Fibroblast of pulmonary artery (primary cell): ENCODE results near the gene MFSD12.

Experiments used
- DNase-seq: peaks from one replicate; pipeline ENCODE4 v3.0.0-alpha.2; 2010; ENCODE audit warnings: low read depth
- H3K4me3 ChIP-seq: replicated peaks from 2 replicates; pipeline ENCODE4 v1.5.1; 2011; ENCODE audit warnings: low read depth, mild to moderate bottlenecking, control low read depth, low read length, moderate library complexity
- CTCF ChIP-seq: IDR thresholded peaks from 2 replicates; pipeline ENCODE4 v1.5.1; 2011; ENCODE audit warnings: mild to moderate bottlenecking, control low read depth, low read length, inconsistent platforms; ENCODE audit errors: missing control alignments

MFSD12 gene

GRCh38 chr19:3591876-3592613 is 34.7 kb upstream of the MFSD12 start:
- no peak overlapping the region for H3K4me3 ChIP-seq
- TF ChIP-seq CTCF: no peak
- DNase-seq: no peak

- no peak for DNase-seq
- TF ChIP-seq CTCF: no peak
- no peak overlapping the region for H3K4me3 ChIP-seq
These were observed 33.7 kb upstream of the MFSD12 start for GRCh38 chr19:3590991-3591659.

GRCh38 chr19:3589949-3590348 is 32.6 kb upstream of the MFSD12 start:
- H3K4me3 ChIP-seq: no peak overlapping the region
- TF ChIP-seq CTCF: no peak
- no peak for DNase-seq

- H3K4me3 ChIP-seq: no peak overlapping the region
- DNase-seq: no peak
- TF ChIP-seq CTCF: no peak
These were observed 32.1 kb upstream of the MFSD12 start for GRCh38 chr19:3589439-3589838.

GRCh38 chr19:3586707-3587346 is 29.4 kb upstream of the MFSD12 start:
- no peak for DNase-seq
- no peak for TF ChIP-seq CTCF
- no peak overlapping the region for H3K4me3 ChIP-seq

GRCh38 chr19:3586127-3586626 is 28.8 kb upstream of the MFSD12 start:
- H3K4me3 ChIP-seq: peak overlapping the region; percentile 14
- TF ChIP-seq CTCF: peak; percentile 47
- DNase-seq: no peak
